ENCODE results near the gene HMGCS2. TPM values are rescaled to one million over a fixed set of nuclear protein-coding genes. Genes with fewer than 3 reads are reported as not detected.
A peak's percentile ranks its signal among the peaks of the same experiment; 100 is the strongest.

The HMGCS2 gene
- total RNA-seq, 2 experiments from 2014 or later: not detected

GRCh38 chr1:119805247-119805646, 36.5 kb upstream of the HMGCS2 start:
- CTCF ChIA-PET: no interaction called here
- Mint-ChIP-seq H3K27me3 (ENCODE audit: low read depth) (peaks cover 2% of the 10 kb centered on the region), H3K27ac (no peak overlapping the region), H3K9me3 (no peaks in the 10 kb centered on the region), H3K4me1 (ENCODE audit: low read depth) (peaks cover 6% of the 10 kb centered on the region), H3K36me3 (ENCODE audit: low read depth) (no peaks in the 10 kb centered on the region), H3K4me3 (no peak overlapping the region)
- no peak for DNase-seq
- intact Hi-C loops (cut with micrococcal nuclease): loop anchor here (5.0 kb wide), 2 partner anchors 67 to 193 kb away; no protein-coding TSS in a partner anchor

GRCh38 chr1:119799599-119800177, 31.0 kb upstream of the HMGCS2 start:
- H3K4me3 Mint-ChIP-seq: no peak overlapping the region
- DNase-seq: peak; percentile 23
- intact Hi-C loops (cut with micrococcal nuclease): no loop called here
- CTCF ChIA-PET: interaction anchor here (2.2 kb wide), 1 partner anchor 10 kb away, joined by 8 read pairs; no protein-coding TSS in a partner anchor
- H3K4me1 Mint-ChIP-seq (ENCODE audit: low read depth): peaks cover 15% of the 10 kb centered on the region
- H3K27ac Mint-ChIP-seq: peak overlapping the region; percentile 23
- H3K9me3 Mint-ChIP-seq: no peaks in the 10 kb centered on the region
- no peaks in the 10 kb centered on the region for H3K27me3 Mint-ChIP-seq (ENCODE audit: low read depth)
- H3K36me3 Mint-ChIP-seq (ENCODE audit: low read depth): no peaks in the 10 kb centered on the region

GRCh38 chr1:119799003-119799402, 30.3 kb upstream of the HMGCS2 start:
- no peaks in the 10 kb centered on the region for H3K36me3 Mint-ChIP-seq (ENCODE audit: low read depth)
- peak overlapping the region; percentile 25 for H3K27ac Mint-ChIP-seq
- CTCF ChIA-PET: interaction anchor here (2.2 kb wide), 1 partner anchor 10 kb away, joined by 8 read pairs; no protein-coding TSS in a partner anchor
- intact Hi-C loops (cut with micrococcal nuclease): no loop called here
- no peaks in the 10 kb centered on the region for H3K27me3 Mint-ChIP-seq (ENCODE audit: low read depth)
- peaks cover 15% of the 10 kb centered on the region for H3K4me1 Mint-ChIP-seq (ENCODE audit: low read depth)
- H3K4me3 Mint-ChIP-seq: no peak overlapping the region
- H3K9me3 Mint-ChIP-seq: no peaks in the 10 kb centered on the region
- DNase-seq: no peak

GRCh38 chr1:119797606-119798005, 28.9 kb upstream of the HMGCS2 start:
- H3K4me1 Mint-ChIP-seq (ENCODE audit: low read depth): peaks cover 15% of the 10 kb centered on the region
- CTCF ChIA-PET: interaction anchor here (2.2 kb wide), 1 partner anchor 12 kb away, joined by 8 read pairs; no protein-coding TSS in a partner anchor
- no peaks in the 10 kb centered on the region for H3K9me3 Mint-ChIP-seq
- H3K27me3 Mint-ChIP-seq (ENCODE audit: low read depth): no peaks in the 10 kb centered on the region
- H3K4me3 Mint-ChIP-seq: no peak overlapping the region
- no peak for DNase-seq
- no peak overlapping the region for H3K27ac Mint-ChIP-seq
- no peaks in the 10 kb centered on the region for H3K36me3 Mint-ChIP-seq (ENCODE audit: low read depth)
- intact Hi-C loops (cut with micrococcal nuclease): no loop called here

- H3K36me3 Mint-ChIP-seq (ENCODE audit: low read depth): no peaks in the 10 kb centered on the region
- intact Hi-C loops (cut with micrococcal nuclease): no loop called here
- peaks cover 15% of the 10 kb centered on the region for H3K4me1 Mint-ChIP-seq (ENCODE audit: low read depth)
- H3K9me3 Mint-ChIP-seq: no peaks in the 10 kb centered on the region
- CTCF ChIA-PET: interaction anchor here (1.3 kb wide), 1 partner anchor 12 kb away, joined by 8 read pairs; no protein-coding TSS in a partner anchor
- H3K27ac Mint-ChIP-seq: no peak overlapping the region
- no peaks in the 10 kb centered on the region for H3K27me3 Mint-ChIP-seq (ENCODE audit: low read depth)
- DNase-seq: no peak
- no peak overlapping the region for H3K4me3 Mint-ChIP-seq
Measured at GRCh38 chr1:119797162-119797561, 28.5 kb upstream of the HMGCS2 start.

- H3K36me3 Mint-ChIP-seq (ENCODE audit: low read depth): no peaks in the 10 kb centered on the region
- CTCF ChIA-PET: interaction anchor here (1.1 kb wide), 1 partner anchor 14 kb away, joined by 3 read pairs; no protein-coding TSS in a partner anchor
- H3K9me3 Mint-ChIP-seq: no peaks in the 10 kb centered on the region
- H3K4me1 Mint-ChIP-seq (ENCODE audit: low read depth): peaks cover 14% of the 10 kb centered on the region
- no peaks in the 10 kb centered on the region for H3K27me3 Mint-ChIP-seq (ENCODE audit: low read depth)
- no peak for DNase-seq
- intact Hi-C loops (cut with micrococcal nuclease): no loop called here
- H3K27ac Mint-ChIP-seq: no peak overlapping the region
- no peak overlapping the region for H3K4me3 Mint-ChIP-seq
Measured at GRCh38 chr1:119795261-119796200, 26.8 kb upstream of the HMGCS2 start.

GRCh38 chr1:119794876-119795240, 26.2 kb upstream of the HMGCS2 start:
- no peak for DNase-seq
- no peaks in the 10 kb centered on the region for H3K27me3 Mint-ChIP-seq (ENCODE audit: low read depth)
- H3K27ac Mint-ChIP-seq: no peak overlapping the region
- H3K9me3 Mint-ChIP-seq: no peaks in the 10 kb centered on the region
- CTCF ChIA-PET: interaction anchor here (1.1 kb wide), 1 partner anchor 14 kb away, joined by 3 read pairs; no protein-coding TSS in a partner anchor
- H3K4me1 Mint-ChIP-seq (ENCODE audit: low read depth): peaks cover 12% of the 10 kb centered on the region
- intact Hi-C loops (cut with micrococcal nuclease): no loop called here
- no peaks in the 10 kb centered on the region for H3K36me3 Mint-ChIP-seq (ENCODE audit: low read depth)
- no peak overlapping the region for H3K4me3 Mint-ChIP-seq

- no peak for DNase-seq
- no peaks in the 10 kb centered on the region for H3K9me3 Mint-ChIP-seq
- H3K27me3 Mint-ChIP-seq (ENCODE audit: low read depth): no peaks in the 10 kb centered on the region
- no peak overlapping the region for H3K4me3 Mint-ChIP-seq
- no peaks in the 10 kb centered on the region for H3K36me3 Mint-ChIP-seq (ENCODE audit: low read depth)
- peaks cover 8% of the 10 kb centered on the region for H3K4me1 Mint-ChIP-seq (ENCODE audit: low read depth)
- CTCF ChIA-PET: interaction anchor here (1.1 kb wide), 1 partner anchor 15 kb away, joined by 3 read pairs; no protein-coding TSS in a partner anchor
- intact Hi-C loops (cut with micrococcal nuclease): no loop called here
- no peak overlapping the region for H3K27ac Mint-ChIP-seq
Measured at GRCh38 chr1:119794230-119794875, 25.6 kb upstream of the HMGCS2 start.

GRCh38 chr1:119791377-119791776, 22.7 kb upstream of the HMGCS2 start:
- no peak for DNase-seq
- H3K4me3 Mint-ChIP-seq: no peak overlapping the region
- no peaks in the 10 kb centered on the region for H3K27me3 Mint-ChIP-seq (ENCODE audit: low read depth)
- CTCF ChIA-PET: interaction anchor here (0.6 kb wide), 1 partner anchor 15 kb away, joined by 3 read pairs; no protein-coding TSS in a partner anchor
- H3K4me1 Mint-ChIP-seq (ENCODE audit: low read depth): peaks cover 2% of the 10 kb centered on the region
- H3K9me3 Mint-ChIP-seq: no peaks in the 10 kb centered on the region
- no peaks in the 10 kb centered on the region for H3K36me3 Mint-ChIP-seq (ENCODE audit: low read depth)
- intact Hi-C loops (cut with micrococcal nuclease): no loop called here
- no peak overlapping the region for H3K27ac Mint-ChIP-seq

GRCh38 chr1:119790451-119791198, 21.9 kb upstream of the HMGCS2 start:
- no peaks in the 10 kb centered on the region for H3K9me3 Mint-ChIP-seq
- CTCF ChIA-PET: no interaction called here
- DNase-seq: no peak
- H3K27ac Mint-ChIP-seq: no peak overlapping the region
- H3K27me3 Mint-ChIP-seq (ENCODE audit: low read depth): no peaks in the 10 kb centered on the region
- no peak overlapping the region for H3K4me3 Mint-ChIP-seq
- no peaks in the 10 kb centered on the region for H3K36me3 Mint-ChIP-seq (ENCODE audit: low read depth)
- H3K4me1 Mint-ChIP-seq (ENCODE audit: low read depth): peaks cover 7% of the 10 kb centered on the region
- intact Hi-C loops (cut with micrococcal nuclease): no loop called here

- Mint-ChIP-seq H3K9me3 (no peaks in the 10 kb centered on the region), H3K4me1 (ENCODE audit: low read depth) (peaks cover 9% of the 10 kb centered on the region), H3K4me3 (no peak overlapping the region), H3K27ac (no peak overlapping the region), H3K27me3 (ENCODE audit: low read depth) (no peaks in the 10 kb centered on the region), H3K36me3 (ENCODE audit: low read depth) (no peaks in the 10 kb centered on the region)
- no peak for DNase-seq
- CTCF ChIA-PET: interaction anchor here (1.1 kb wide), 1 partner anchor 22 kb away, joined by 6 read pairs; no protein-coding TSS in a partner anchor
- intact Hi-C loops (cut with micrococcal nuclease): no loop called here
Measured at GRCh38 chr1:119787776-119788175, 19.1 kb upstream of the HMGCS2 start.
